ENCODE measurements around the gene NAT14.
"Not testable (repeated sequence)": the region's sequence is repeated elsewhere in the genome, so short reads cannot be mapped to it uniquely, and the experiment has no call there.

Gene NAT14

GRCh38 chr19:55519451-55520311 is 34.7 kb downstream of the NAT14 start:
- Histone ChIP-seq H3K9ac (ENCODE audit: low read length) (no peak overlapping the region), H3K4me3 (ENCODE audit: low read length) (no peak overlapping the region), H3K27me3 (ENCODE audit: control insufficient read depth, insufficient read depth, low read length) (no peaks in the 10 kb centered on the region), H3K4me1 (ENCODE audit: control insufficient read depth, insufficient read depth, low read length) (no peaks in the 10 kb centered on the region), H3K27ac (ENCODE audit: low read depth, low read length) (no peak overlapping the region), H3K36me3 (ENCODE audit: control insufficient read depth, insufficient read depth, low read length) (no peaks in the 10 kb centered on the region)

GRCh38 chr19:55520691-55521292 is 35.8 kb downstream of the NAT14 start:
- Histone ChIP-seq H3K27me3 (ENCODE audit: control insufficient read depth, insufficient read depth, low read length) (no peaks in the 10 kb centered on the region), H3K27ac (ENCODE audit: low read depth, low read length) (no peak overlapping the region), H3K4me3 (ENCODE audit: low read length) (no peak overlapping the region), H3K4me1 (ENCODE audit: control insufficient read depth, insufficient read depth, low read length) (no peaks in the 10 kb centered on the region), H3K36me3 (ENCODE audit: control insufficient read depth, insufficient read depth, low read length) (no peaks in the 10 kb centered on the region), H3K9ac (ENCODE audit: low read length) (no peak overlapping the region)

- no peaks in the 10 kb centered on the region for H3K27me3 ChIP-seq (ENCODE audit: control insufficient read depth, insufficient read depth, low read length)
- no peaks in the 10 kb centered on the region for H3K36me3 ChIP-seq (ENCODE audit: control insufficient read depth, insufficient read depth, low read length)
- peaks cover 6% of the 10 kb centered on the region for H3K4me1 ChIP-seq (ENCODE audit: control insufficient read depth, insufficient read depth, low read length)
- no peak overlapping the region for H3K9ac ChIP-seq (ENCODE audit: low read length)
- H3K4me3 ChIP-seq (ENCODE audit: low read length), result no peak overlapping the region
- H3K27ac ChIP-seq (ENCODE audit: low read depth, low read length), result no peak overlapping the region
Observed at GRCh38 chr19:55525289-55526101, 40.5 kb downstream of the NAT14 start.

GRCh38 chr19:55526216-55527196 is 41.5 kb downstream of the NAT14 start:
- H3K9ac ChIP-seq (ENCODE audit: low read length), result no peak overlapping the region

GRCh38 chr19:55527197-55528029 is 42.4 kb downstream of the NAT14 start:
- Histone ChIP-seq H3K36me3 (ENCODE audit: control insufficient read depth, insufficient read depth, low read length) (no peaks in the 10 kb centered on the region), H3K27ac (ENCODE audit: low read depth, low read length) (no peak overlapping the region), H3K4me1 (ENCODE audit: control insufficient read depth, insufficient read depth, low read length) (peaks cover 6% of the 10 kb centered on the region), H3K4me3 (ENCODE audit: low read length) (no peak overlapping the region), H3K27me3 (ENCODE audit: control insufficient read depth, insufficient read depth, low read length) (no peaks in the 10 kb centered on the region), H3K9ac (ENCODE audit: low read length) (no peak overlapping the region)

More at GRCh38 chr19:55526216-55527196, 41.5 kb downstream of the NAT14 start:
- Histone ChIP-seq H3K27me3 (ENCODE audit: control insufficient read depth, insufficient read depth, low read length) (no peaks in the 10 kb centered on the region), H3K27ac (ENCODE audit: low read depth, low read length) (no peak overlapping the region), H3K4me1 (ENCODE audit: control insufficient read depth, insufficient read depth, low read length) (peaks cover 6% of the 10 kb centered on the region), H3K4me3 (ENCODE audit: low read length) (peak overlapping the region; percentile 14), H3K36me3 (ENCODE audit: control insufficient read depth, insufficient read depth, low read length) (no peaks in the 10 kb centered on the region)

DNA sequence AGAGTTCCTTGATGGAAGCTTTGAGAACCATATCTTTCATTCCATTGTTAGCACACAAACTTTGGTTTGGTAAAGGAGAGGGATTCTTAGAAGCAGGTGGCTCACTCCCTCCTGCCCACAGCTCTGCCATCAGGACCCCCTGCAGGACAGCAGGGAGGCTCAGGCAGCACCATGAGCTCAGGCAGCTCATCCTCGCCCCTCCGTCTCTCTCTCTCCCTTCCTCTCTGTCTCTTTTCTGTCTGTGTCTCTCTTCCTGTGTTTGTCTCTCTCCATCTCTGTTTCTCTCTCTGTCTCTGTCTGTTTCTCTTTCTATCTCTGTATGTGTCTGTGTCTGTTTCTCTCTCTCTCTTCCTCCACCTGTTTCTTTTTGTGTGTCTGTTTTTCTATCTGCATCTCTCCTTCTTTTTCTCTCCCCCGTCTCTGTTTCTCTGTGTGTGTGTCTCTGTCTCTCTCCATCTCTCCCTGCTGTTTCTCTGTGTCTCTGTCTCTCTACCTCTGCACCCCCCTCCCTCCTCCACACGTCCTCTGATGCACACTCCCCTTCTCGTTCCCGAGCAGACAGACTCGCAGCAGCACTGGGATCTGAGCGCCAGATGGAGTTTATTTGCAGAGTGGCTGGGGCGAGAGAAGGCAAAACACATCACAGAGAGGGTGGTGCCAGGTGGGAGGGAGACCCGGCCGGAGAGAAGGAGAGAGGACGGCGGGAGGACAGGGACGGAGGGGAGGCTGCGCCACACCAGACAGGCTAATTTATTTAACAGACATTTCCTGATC is 43.2 kb downstream of the NAT14 start:
- Histone ChIP-seq H3K4me3 (ENCODE audit: low read length) (no peak overlapping the region), H3K27me3 (ENCODE audit: control insufficient read depth, insufficient read depth, low read length) (no peaks in the 10 kb centered on the region), H3K27ac (ENCODE audit: low read depth, low read length) (no peak overlapping the region), H3K9ac (ENCODE audit: low read length) (no peak overlapping the region), H3K4me1 (ENCODE audit: control insufficient read depth, insufficient read depth, low read length) (peaks cover 6% of the 10 kb centered on the region), H3K36me3 (ENCODE audit: control insufficient read depth, insufficient read depth, low read length) (no peaks in the 10 kb centered on the region)

DNA sequence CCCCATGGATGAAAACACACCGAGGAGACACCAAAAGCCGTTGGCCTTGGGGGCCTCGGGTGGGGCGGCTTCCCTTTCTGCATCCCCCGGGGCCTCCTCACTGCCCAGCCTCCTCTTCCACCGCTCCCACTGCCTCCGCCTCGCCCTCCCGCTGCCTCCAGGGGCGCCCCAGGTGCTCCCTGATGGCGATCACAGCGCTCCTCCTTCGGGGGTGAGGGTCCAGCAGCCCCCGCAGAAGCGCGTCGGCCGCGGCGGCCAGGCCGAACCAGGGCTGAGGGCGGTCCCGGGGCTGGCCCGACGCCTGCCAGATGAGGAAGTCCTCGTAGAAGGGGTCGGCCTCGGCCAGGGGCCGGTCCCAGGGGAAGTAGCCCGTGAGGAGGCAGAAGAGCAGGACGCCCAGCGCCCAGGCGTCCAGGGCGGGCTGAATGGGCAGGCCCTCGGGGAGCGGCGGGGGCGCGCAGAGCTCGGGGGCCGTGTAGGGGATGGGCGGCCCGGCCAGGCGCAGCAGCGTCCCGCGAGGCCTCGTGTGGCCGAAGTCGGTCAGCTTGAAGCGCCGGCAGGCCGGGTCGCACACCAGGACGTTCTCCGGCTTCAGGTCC is 44.7 kb downstream of the NAT14 start:
- Histone ChIP-seq H3K27ac (ENCODE audit: low read depth, low read length) (no peak overlapping the region), H3K9ac (ENCODE audit: low read length) (no peak overlapping the region), H3K4me1 (ENCODE audit: control insufficient read depth, insufficient read depth, low read length) (peaks cover 6% of the 10 kb centered on the region), H3K4me3 (ENCODE audit: low read length) (no peak overlapping the region), H3K36me3 (ENCODE audit: control insufficient read depth, insufficient read depth, low read length) (no peaks in the 10 kb centered on the region), H3K27me3 (ENCODE audit: control insufficient read depth, insufficient read depth, low read length) (no peaks in the 10 kb centered on the region)

DNA sequence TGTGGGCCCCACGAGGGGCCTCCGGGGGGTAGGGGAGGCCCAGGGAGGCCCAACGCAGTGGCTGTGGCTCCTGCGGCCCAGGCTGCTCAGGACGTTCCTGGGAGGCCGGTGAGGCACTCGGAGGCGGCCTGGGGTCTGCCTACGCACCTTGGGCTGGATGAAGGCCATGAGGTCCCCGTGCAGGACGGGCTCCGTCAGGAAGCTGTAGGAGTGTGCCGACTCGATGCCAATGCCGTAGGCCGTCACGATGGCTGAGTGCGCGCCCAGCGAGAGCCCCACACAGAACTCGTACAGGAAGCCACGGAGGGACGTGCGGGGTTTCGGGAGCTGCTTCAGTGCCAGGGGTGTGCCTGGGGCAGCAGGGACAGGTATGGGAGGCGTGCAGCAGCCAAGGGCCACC is 46.0 kb downstream of the NAT14 start:
- no peak overlapping the region for H3K9ac ChIP-seq (ENCODE audit: low read length)
- no peak overlapping the region for H3K27ac ChIP-seq (ENCODE audit: low read depth, low read length)
- no peak overlapping the region for H3K4me3 ChIP-seq (ENCODE audit: low read length)
- no peaks in the 10 kb centered on the region for H3K27me3 ChIP-seq (ENCODE audit: control insufficient read depth, insufficient read depth, low read length)
- H3K36me3 ChIP-seq (ENCODE audit: control insufficient read depth, insufficient read depth, low read length), result no peaks in the 10 kb centered on the region
- H3K4me1 ChIP-seq (ENCODE audit: control insufficient read depth, insufficient read depth, low read length), result peaks cover 6% of the 10 kb centered on the region

DNA sequence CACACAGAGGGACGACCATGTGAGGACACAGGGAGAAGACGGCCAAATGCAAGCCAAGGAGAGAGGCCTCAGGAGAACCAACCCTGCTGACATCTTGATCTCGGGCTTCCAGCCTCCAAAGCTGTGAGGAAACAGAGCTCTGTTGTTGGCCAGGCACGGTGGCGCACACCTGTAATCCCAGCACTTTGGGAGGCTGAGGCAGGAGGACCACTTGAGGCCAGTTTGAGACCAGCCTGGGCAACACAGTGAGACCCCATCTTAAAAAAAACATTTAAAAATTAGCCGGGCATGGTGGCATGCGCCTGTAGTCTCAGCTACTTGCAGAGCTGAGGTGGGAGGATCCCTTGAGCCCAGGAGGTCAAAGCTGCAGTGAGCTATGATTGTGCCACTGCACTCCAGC is 49.3 kb downstream of the NAT14 start:
- H3K27me3 ChIP-seq (ENCODE audit: control insufficient read depth, insufficient read depth, low read length); H3K27ac ChIP-seq (ENCODE audit: low read depth, low read length); H3K4me3 ChIP-seq (ENCODE audit: low read length); H3K4me1 ChIP-seq (ENCODE audit: control insufficient read depth, insufficient read depth, low read length); H3K36me3 ChIP-seq (ENCODE audit: control insufficient read depth, insufficient read depth, low read length); H3K9ac ChIP-seq (ENCODE audit: low read length): not testable (repeated sequence)

GRCh38 chr19:55535173-55535964 is 50.4 kb downstream of the NAT14 start:
- no peak overlapping the region for H3K9ac ChIP-seq (ENCODE audit: low read length)
- H3K27ac ChIP-seq (ENCODE audit: low read depth, low read length), result no peak overlapping the region
- no peaks in the 10 kb centered on the region for H3K36me3 ChIP-seq (ENCODE audit: control insufficient read depth, insufficient read depth, low read length)
- H3K4me3 ChIP-seq (ENCODE audit: low read length), result no peak overlapping the region
- no peaks in the 10 kb centered on the region for H3K4me1 ChIP-seq (ENCODE audit: control insufficient read depth, insufficient read depth, low read length)
- H3K27me3 ChIP-seq (ENCODE audit: control insufficient read depth, insufficient read depth, low read length), result no peaks in the 10 kb centered on the region
